ENCODE measurements around the gene FBXO42. TPM values are rescaled to one million over a fixed set of nuclear protein-coding genes. Genes with fewer than 3 reads are reported as not detected.

Gene FBXO42
- total and polyA plus RNA-seq, 9 of the 15 experiments (the other 6 are each of a cell fraction or from before 2014, with no cell fraction given), result 7.2 to 24.8 (median 17.4) TPM

DNA sequence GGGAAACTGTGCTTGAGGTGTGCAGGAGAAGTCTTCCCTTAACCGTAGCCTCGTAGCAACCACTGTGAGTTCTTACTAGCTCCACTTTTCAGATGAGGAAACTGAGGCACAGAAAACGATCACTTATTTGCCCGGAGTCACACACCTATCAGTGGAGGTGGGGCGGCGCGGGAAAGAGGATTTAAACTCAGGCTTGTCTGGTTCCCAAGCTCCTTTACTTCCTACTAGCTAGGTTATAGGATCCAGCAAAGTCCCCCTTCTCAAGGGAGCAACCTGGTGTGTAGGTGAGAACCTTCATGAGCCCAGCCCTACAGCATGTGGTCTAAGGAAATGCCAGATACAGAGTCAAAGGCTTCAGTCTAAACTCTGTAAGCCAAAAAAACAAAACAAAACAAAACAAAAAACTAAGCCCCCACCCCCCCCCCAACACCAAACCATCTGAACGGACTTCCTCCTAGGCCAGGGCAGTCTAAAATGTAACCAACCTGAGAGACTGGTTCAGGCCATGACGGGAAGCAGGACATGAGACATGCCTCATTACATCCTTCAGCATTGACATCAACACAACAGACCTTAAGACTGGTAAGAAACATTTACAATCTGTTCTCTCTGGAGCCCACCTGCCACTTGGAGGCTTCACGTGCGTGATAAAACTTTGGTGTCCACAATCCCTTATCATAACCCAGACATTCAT lies 709 bp upstream of the FBXO42 start (continued):
- TF ChIP-seq ZNF592 (IDR thresholded peaks at IDR 0.05) (peak; percentile 79; the same call in 1 of the 2 replicates), EP400 (IDR thresholded peaks at IDR 0.05) (0 out of 2 replicates have a peak, but pooled peaks have one; percentile 9), HNRNPH1 (optimal IDR thresholded peaks at IDR 0.05; ENCODE audit: low read depth, low read length) (no peak), GMEB1 (CRISPR knock-in tag; IDR thresholded peaks at IDR 0.05) (no peak), SPI1 (IDR thresholded peaks at IDR 0.05; ENCODE audit: borderline replicate concordance, low read depth, low read length) (peak; percentile 36; the same call in 1 of the 2 replicates), SMARCE1 (IDR thresholded peaks at IDR 0.05) (peak; percentile 56; the same call in 1 of the 2 replicates), MIER1 (IDR thresholded peaks at IDR 0.05; ENCODE audit: low read depth) (0 out of 2 replicates have a peak, but pooled peaks have one; percentile 39), ZNF134 (CRISPR knock-in tag; conservative IDR thresholded peaks at IDR 0.05) (no peak), CREB1 (IDR thresholded peaks at IDR 0.05) (no peak), CREB1 (CRISPR knock-in tag; IDR thresholded peaks at IDR 0.05) (no peak), RBM39 (optimal IDR thresholded peaks at IDR 0.05; ENCODE audit: low read depth, low read length) (no peak), NBN (IDR thresholded peaks at IDR 0.05; ENCODE audit: low read depth) (0 out of 2 replicates have a peak, but pooled peaks have one; percentile 19)
- TF ChIP-seq, protein P1, sequence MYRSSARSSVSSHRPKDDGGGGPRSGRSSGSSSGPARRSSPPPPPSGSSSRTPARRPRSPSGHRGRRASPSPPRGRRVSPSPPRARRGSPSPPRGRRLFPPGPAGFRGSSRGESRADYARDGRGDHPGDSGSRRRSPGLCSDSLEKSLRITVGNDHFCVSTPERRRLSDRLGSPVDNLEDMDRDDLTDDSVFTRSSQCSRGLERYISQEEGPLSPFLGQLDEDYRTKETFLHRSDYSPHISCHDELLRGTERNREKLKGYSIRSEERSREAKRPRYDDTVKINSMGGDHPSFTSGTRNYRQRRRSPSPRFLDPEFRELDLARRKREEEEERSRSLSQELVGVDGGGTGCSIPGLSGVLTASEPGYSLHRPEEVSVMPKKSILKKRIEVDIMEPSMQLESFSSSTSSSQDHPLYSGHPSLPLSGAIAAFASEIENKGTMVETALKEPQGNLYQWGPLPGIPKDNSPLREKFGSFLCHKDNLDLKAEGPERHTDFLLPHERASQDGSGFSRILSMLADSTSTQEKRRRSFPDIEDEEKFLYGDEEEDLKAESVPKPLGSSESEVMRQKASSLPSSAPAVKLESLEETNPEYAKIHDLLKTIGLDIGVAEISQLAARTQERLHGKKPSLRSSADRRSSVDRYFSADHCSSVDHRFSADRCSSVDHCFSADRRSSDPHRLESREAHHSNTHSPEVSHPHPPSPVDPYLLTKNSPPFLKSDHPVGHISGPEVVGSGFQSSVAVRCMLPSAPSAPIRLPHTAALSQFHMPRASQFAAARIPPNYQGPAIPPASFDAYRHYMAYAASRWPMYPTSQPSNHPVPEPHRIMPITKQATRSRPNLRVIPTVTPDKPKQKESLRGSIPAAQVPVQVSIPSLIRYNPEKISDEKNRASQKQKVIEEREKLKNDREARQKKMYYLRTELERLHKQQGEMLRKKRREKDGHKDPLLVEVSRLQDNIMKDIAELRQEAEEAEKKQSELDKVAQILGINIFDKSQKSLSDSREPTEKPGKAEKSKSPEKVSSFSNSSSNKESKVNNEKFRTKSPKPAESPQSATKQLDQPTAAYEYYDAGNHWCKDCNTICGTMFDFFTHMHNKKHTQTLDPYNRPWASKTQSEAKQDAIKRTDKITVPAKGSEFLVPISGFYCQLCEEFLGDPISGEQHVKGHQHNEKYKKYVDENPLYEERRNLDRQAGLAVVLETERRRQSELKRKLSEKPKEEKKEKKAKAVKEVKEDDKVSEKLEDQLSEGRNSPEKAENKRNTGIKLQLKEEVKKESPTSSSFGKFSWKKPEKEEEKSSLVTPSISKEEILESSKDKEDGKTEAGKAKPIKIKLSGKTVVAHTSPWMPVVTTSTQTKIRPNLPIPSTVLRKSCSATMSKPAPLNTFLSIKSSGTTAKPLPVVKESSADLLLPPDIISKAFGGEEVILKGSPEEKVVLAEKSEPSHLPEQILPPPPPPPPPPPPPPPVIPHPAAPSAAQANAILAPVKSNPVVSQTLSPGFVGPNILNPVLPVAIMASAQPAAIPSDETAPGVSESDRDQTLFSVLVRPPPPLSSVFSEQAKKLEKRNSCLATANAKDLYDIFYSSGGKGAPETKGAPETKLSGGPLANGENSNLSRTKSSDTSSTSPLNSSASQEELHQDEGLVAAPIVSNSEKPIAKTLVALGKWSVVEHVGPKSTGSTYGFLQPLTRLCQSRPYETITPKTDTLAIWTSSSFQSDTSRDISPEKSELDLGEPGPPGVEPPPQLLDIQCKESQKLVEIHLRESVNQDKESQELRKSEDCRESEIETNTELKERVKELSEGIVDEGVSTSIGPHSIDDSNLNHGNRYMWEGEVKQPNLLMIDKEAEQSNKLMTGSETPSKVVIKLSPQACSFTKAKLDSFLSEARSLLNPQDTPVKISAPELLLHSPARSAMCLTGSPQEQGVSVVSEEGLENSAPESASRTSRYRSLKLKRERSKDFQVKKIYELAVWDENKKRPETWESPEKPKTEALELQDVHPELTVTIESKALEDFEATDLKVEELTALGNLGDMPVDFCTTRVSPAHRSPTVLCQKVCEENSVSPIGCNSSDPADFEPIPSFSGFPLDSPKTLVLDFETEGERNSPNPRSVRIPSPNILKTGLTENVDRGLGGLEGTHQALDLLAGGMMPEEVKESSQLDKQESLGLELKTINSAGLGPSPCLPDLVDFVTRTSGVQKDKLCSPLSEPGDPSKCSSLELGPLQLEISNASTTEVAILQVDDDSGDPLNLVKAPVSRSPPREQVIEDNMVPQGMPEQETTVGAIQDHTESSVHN (IDR thresholded peaks at IDR 0.05; ENCODE audit: borderline replicate concordance in 1 of 2, low read depth in 1 of 2), result no peak

Measured in K562 (cell line).